HTERT RPE-1 (cell line): Measurements from ENCODE around the gene LRBA.
"Not testable (repeated sequence)": the region's sequence is repeated elsewhere in the genome, so short reads cannot be mapped to it uniquely, and the experiment has no call there.

Experiments used
- in situ Hi-C: fragments of 300-500 bp; cut with MboI; formaldehyde crosslinking; loops from 4 replicates; pipeline ENCODE4 v1.14.3; 2020; ENCODE audit warnings: low sequenced_read_pairs

The LRBA gene

GRCh38 chr4:151014521-151015458, at the start of gene LRBA:
Gene LRBA (minus strand): TSS chr4:151015284. CDS start chr4:151014642, 642 bp downstream.
- in situ Hi-C loops: no loop called here

DNA sequence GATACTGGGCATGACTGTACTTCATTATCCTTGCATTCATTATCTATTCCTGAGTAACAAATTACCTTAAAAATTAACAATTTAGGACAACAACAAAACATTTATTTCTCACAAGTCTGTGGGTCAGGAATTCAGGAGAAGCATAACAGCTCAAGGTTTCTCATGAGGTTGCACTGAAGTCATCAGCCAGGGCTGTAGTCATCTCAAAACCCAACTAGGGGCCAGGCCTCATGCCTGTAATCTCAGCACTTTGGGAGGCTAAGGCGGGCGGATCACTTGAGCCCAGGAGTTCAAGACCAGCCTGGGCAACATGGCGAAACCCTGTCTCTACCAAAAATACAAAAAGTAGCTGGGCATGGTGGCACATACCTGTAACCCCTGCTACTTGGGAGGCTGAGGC, 48.1 kb upstream of the LRBA start:
- in situ Hi-C loops: not testable (repeated sequence)

DNA sequence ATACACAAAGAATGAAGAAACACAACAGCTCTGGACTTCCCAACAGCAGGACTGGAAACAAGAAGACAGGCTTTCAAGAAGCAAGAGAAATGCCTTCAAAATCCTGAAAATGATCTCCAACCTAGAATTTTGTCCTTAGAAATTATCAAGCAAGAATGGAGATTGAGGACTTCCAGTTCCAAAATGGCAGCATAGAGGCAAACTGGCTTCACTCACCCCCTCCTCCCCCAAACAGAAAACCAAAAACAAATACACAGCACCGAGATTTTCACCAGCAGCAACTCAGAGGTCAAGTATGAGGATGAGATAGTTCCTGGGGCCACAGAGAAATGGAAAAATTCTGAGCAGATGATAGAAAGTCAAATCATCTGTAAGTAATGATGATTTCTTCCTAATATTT, 40.5 kb upstream of the LRBA start:
- in situ Hi-C loops: no loop called here

DNA sequence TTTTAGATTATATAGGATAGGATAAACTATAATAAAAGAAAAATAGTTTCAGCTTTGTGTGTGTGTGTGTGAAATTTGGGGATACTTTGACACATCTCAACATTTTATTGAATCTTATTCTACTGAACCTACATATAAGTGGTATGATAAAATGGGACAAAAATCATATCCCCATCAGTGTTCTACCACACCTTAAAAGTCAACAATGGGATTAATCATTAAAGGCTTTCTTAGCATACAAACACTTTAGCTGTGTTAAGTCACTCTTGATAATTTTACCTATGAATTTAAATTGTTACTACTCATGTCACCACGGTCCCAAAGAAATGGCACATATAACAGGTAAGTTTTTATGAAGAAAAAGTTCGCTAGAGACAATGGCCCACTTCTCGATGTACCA, 37.7 kb upstream of the LRBA start:
- in situ Hi-C loops: no loop called here

DNA sequence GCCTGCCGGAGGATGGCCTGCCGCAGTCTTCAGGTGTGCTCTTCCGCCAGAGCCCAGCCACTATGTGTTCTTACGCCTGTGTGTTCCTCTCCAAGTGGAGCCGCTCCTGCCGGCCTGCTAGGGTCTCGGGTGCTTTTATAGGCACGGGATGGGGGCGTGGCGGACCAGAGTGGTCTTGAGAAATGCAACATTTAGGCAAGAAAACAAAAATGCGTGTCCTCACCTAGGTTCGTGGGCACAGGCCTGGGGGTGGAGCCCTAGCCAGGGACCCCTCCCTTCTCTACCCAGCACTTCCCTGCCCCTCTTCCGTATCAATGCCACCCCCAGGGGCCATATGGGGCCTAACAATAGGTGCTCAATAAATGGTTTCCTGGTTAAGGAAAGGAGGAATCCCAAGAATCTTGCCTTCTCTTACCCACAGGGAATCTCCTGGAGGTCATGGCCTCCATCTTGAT, 34.4 kb upstream of the LRBA start:
- in situ Hi-C loops: no loop called here

DNA sequence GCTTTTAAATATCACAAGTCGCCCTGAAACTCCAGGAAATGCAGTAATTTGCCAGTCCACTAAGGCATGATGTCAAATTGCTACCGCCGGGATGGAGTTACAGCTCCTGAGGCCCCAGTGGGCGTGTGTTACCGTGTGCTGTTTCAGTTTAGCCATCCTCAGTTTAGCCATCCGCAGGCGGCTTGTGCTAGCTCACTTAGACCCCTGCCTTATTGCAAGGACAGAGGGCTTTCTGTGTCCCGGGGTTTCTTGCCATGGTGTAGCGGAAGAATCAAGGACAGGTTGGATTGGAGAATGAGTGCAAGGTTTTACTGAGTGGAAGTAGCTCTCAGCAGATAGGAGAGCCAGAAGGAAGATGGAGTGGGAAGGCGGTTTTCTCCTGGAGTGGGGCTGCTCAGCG, 33.8 kb upstream of the LRBA start:
- in situ Hi-C loops: no loop called here

GRCh38 chr4:151046609-151047008, 31.5 kb upstream of the LRBA start:
- in situ Hi-C loops: no loop called here

GRCh38 chr4:151045907-151046306, 30.8 kb upstream of the LRBA start:
- in situ Hi-C loops: no loop called here

DNA sequence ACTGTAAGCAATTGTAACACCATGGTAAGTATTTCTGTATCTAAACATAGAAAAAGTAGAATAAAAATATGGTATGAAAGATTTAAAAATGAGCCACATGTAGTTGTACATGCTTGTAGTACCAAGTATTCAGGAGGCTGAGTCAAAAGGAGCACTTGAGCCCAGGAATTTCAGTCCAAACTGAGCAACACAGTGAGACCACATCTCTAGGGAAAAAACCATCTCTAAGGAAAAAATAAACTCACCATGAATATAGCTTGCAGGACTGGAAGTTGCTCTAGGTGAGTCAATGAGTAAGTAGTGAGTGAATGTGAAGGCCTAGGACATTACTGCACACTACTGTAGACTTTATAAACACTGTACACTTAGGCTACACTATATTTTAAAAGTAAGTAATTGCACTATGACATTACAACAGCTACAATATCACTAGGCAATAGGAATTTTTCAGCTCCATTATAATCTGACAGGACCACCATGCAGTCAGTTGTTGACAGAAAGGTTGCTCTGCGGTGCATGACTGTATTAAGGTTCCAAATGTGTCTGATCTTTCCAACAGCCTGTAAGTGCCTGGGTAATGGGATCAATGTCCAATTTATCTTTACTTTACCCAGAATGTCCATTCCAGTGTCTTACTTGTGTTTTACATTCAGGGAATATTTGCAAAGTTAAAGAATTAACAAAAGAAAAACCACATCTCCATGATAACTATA, 28.9 kb upstream of the LRBA start:
- in situ Hi-C loops: no loop called here

- in situ Hi-C loops: no loop called here
These were observed 24.6 kb upstream of the LRBA start for GRCh38 chr4:151039733-151040132.

DNA sequence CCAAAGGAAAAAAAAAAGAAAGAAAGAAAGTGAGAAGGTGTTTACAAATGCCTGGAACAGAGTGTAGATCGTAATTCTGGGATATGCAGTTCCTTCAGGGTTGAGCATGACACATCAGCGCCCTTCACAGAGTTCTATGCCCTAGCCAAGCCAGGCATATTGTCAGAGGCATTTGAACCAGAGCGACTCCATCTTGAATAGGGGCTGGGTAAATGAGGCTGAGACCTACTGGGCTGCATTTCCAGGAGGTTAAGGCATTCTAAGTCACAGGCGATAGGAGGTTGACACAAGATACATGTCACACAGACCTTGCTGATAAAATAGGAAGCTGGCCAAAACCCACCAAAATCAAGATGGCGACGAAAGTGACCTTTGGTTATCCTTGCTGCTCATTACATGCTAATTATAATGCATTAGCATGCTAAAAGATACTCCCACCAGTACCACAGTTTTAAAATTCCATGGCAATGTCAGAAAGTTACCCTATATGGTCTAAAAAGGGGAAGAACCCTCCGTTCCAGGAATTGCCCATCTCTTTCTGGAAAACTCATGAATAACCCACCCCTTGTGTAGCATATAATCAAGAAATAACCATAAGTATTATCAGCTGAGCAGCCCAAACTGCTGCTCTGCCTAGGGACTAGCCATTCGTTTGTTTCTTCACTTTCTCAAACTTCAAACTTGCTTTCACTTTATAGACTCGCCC, 23.5 kb upstream of the LRBA start:
- in situ Hi-C loops: no loop called here

DNA sequence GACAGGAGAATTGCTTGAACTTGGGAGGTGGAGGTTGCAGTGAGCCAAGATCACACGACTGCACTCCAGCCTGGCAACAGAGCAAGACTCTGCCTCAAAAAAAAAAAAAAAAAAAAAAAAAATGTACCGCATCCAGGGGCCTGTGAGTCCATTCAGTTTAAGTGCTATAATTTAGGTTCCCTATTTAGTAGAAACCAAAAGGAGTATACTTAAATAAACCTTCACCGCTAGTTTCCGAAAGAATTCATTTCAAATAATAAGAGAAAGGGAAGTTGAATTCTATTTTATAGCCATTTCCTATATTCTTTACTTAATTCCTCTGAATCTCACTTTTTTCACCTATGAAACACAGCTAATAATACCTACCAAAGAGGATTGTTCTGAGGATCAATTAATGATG, 20.8 kb upstream of the LRBA start:
- in situ Hi-C loops: no loop called here

DNA sequence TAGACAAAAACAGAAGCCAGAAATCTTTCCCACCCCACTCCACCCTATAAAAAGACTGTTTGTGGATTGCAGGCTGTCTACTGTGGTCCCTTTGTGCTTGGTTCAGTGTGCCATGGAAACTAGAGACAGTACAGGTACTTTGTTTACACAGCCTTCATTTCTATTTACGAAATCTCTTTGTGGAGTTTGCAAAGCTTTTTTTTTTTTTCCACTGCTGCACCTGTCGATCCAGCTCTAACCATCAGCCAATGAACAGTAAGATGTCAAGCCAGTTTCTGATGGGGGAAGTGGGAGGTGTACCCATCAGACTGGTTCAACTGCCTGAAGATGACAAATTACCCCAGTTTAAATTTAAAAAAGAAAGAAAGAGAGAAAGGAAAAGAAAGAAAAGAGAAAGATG, 20.2 kb upstream of the LRBA start:
- in situ Hi-C loops: no loop called here

DNA sequence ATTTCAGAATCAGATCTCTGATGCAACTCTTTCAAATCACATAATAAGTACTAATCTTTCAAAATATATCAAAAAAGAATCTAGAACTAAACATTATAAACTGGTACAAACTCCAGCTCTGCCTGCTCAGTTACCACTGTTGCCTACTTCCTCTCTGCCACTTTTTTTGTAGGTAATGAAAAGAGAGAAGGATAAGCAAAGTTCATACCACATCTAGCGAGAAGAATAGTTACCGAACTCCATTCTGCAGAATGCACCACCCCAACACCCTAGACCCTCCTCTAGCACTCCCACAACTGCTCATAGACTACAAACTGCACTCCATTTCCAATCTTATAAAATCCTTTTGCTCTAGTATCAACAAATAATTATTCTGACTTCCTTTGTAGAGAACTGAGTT, 19.7 kb upstream of the LRBA start:
- in situ Hi-C loops: no loop called here

- in situ Hi-C loops: no loop called here
These were observed 16.9 kb upstream of the LRBA start for GRCh38 chr4:151031831-151032605.

DNA sequence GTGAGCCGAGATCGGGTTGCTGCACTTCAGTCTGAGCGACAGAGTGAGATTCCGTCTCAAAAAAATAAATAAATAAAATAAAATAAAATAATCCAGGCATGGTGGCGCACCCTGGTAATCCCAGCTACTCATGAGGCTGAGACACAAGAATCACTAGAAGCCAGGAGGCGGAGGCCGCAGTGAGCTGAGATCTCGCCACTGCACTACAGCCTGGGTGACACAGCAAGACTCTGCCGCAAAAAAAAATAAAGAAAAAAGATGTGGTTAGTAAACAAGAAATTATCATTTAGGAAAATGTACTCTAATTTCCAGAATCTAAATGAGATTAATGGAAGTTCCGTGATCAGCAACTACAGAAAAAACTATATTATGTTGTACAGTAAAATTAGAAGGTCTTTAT, 14.5 kb upstream of the LRBA start:
- in situ Hi-C loops: no loop called here

GRCh38 chr4:151029006-151029405, 13.9 kb upstream of the LRBA start:
- in situ Hi-C loops: not testable (repeated sequence)

GRCh38 chr4:151025759-151026158, 10.7 kb upstream of the LRBA start:
- in situ Hi-C loops: no loop called here

- in situ Hi-C loops: no loop called here
These were observed 7.5 kb upstream of the LRBA start for GRCh38 chr4:151022586-151022985.

- in situ Hi-C loops: no loop called here
These were observed 6.7 kb upstream of the LRBA start for GRCh38 chr4:151021637-151022334.
